ENCODE results near the gene BTBD1.
"Not testable (repeated sequence)": the region's sequence is repeated elsewhere in the genome, so short reads cannot be mapped to it uniquely, and the experiment has no call there.

The BTBD1 gene

DNA sequence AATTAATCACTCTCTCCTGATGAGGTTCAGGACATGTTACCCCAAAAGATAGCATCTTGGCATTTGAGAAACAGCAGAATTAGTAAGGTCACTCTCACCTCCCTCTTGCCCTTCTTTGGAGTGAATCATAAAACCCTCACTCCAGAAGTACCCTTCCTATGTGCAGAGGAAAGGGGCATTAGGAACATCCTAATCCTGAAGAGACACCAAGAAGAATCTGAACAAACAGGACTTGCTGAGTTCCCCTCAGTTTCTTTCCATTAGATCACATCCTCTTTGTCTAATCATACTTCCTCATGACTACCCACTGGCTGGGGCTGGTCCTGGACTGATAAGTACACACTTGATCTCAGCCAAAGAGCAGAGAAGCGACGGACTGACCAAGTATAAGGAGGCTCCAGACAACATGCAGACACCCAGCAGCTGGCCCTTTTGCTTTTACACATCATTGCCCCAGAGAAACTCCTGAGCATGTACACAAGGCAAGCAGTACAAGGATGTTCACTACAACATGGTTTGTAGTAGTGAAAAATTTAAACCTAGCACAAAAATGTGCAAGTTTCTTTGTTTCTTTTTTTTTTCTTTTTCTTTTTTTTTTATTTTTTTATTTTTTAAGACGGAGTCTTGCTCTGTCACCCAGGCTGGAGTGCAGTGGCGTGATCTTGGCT is 25.4 kb upstream of the BTBD1 start:
- DNase-seq: no peak

DNA sequence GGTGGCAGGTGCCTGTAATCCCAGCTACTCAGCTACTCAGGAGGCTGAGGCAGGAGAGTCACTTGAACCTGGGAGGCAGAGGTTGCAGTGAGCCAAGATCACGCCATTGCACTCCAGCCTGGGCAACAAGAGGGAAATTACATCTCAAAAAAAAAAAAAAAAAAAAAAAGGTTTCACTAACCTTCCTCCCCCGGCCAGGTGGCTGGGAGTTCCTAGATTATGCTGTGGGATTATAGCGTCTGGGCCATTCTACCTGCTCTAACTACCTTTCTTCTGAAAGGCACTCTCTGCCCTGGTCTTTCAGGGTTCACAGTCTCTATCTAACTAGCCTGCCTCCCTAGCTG is 24.9 kb upstream of the BTBD1 start:
- not testable (repeated sequence) for DNase-seq

DNA sequence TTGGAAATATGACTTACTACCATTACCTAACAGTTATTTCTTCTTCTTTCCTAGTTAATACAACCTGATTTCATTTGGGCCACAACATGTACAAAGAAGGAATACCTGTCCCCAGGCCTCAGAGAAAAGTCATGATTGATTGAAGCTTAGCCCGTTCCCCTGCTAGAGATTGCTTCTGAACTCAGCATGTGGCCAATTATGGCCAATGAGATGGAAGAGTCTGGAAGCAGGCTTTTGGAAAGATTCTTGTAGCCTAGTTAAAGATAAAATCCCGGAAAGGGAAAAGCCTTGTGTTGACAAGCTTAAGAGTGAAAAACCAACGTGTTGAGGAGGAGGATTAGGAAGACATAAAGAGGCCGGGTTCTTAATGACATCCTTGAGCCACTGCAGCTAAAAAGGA is 23.4 kb upstream of the BTBD1 start:
- no peak for DNase-seq

DNA sequence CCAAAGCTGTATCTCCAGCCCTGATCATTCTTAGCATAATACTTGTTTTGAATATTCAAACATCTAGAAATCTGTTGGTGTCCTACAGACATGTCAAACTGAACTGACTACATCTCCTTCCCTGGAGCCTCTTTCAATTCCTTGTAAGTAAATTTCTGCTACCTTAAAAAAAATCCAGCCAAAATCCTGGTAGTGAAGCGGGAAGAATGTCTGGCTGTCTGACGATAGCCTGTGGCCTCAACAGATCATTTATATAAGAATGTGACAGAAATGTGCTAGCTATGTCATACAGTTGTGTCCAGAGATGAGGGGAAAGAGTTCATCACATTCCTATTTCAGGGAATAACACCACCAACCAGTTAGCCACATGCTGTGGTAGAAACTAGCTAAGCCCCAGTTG is 21.8 kb upstream of the BTBD1 start:
- no peak for DNase-seq

DNA sequence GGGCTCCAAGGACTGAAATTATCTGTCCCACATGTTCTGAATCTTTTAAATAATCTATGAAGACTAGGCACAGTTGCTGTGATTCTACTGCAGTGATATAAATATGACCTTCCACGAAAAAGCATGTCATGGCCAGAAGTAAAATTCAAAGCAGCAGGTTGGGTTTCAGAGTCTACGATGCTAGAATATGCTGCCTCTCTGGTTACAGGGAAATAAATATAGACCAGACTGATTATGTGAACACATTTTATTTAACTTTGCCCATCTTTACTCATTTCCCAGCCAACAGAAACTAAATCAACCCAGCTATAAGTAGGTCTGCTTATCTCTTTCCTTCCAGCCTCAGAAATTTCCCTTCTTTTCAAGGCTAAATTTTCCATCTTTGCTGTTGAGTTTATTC is 20.5 kb upstream of the BTBD1 start:
- DNase-seq: no peak

DNA sequence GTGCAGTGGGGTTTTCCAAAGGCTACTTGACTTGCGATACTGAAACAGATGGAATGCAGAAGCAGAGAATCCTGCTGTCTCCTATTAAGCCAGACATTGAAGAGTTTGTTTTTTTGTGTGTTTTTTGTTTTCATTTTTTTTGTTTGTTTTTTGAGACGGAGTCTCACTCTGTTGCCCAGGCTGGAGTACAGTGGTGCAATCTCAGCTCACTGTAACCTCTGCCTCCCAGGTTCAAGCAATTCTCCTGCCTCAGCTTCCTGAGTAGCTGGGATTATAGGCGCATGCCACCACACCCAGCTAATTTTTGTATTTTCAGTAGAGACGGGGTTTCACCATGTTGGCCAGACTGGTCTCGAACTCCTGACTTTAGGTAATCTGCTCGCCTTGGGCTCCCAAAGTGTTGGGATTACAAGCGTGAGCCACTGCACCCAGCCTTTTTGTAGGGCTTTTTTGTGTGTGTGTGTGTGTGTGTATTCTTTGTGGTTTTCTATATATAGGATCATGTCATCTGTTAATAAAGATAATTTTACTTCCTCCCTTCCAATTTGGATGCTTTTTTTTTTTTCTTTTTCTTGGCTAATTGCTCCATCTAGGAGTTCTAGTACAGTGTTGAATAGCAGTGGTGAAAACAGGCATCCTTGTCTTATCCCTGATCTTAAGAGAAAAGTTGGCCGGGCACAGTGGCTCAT is 19.0 kb upstream of the BTBD1 start:
- not testable (repeated sequence) for DNase-seq

DNA sequence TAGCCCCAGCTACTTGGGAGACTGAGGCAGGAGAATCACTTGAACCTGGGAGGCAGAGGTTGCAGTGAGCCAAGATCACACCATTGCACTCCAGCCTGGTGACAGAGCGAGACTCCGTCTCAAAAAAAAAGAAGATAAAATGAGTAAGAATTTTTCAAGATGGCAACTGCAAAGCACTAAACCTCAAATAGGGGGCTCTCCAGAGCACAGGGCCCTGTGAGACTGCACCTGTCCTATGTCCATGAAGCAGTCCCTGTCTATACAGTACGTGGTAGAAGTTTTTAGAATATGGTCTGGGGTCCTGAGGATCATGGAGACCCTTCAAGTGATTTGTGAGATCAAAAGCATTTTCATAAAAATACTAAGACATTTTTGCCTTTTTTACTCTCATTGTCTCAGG is 18.4 kb upstream of the BTBD1 start:
- not testable (repeated sequence) for DNase-seq

DNA sequence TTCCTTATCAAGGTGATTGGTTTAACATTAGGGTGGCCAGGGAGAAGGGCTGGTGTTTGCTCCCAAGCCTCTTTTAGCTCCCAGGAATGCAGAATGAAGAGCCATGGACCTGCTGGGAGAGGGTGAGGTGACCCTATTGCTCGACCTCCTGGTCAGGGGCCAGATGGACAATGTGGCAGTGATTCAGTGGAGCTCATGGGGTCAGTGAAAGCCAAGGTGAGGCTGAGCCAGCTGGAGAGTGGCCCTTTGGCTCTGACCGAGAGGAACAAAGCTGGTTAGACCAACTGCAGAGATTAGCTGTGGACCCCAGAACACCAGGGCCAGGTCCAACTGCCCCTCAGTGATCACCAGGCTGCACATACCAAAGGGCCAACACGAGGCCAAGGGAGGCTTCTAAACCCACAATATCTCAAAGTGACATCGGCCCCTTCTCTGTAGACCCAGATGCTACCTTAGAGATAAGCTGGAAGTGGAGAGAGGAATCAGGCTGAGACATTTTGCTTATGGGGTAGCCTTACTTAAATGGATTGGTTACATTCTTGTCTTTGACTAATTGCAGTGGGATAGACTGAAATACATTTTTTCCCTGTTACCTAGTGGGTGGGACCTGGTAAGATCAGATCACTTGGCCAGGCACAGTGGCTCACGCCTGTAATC is 15.8 kb upstream of the BTBD1 start:
- DNase-seq: no peak

DNA sequence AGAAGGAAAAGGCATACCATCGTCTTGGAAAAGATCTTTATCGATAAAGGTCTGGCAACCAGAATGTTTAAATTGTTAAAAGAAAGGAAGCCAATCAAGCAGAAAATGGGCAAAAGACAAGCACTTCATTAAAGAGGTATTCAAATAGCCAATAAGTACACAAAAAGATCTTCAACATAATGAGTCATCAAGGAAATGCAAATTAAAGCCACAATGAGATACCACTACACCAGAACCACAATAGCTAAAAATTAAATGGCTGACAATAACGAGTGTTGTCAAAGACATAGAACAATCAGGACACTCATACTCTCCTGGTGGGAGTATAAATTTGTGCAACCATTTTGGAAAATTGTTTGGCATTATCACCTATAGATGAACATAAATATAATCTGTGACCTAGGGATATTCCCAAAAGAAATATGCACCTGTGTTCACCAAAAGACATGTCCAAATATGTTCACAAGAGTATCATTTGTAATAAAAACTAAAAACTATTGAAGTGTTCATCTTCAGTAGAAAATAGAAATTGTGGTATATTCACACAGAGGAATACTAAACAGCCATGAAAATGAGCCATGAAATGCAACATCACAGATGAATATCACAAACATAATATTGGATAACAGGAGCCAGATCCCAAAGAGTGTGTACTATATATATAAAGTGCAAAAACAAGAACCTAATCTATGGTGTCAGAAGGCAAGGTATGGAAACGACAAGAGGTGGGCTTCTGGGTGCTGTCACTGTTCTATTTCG is 14.4 kb upstream of the BTBD1 start:
- no peak for DNase-seq

DNA sequence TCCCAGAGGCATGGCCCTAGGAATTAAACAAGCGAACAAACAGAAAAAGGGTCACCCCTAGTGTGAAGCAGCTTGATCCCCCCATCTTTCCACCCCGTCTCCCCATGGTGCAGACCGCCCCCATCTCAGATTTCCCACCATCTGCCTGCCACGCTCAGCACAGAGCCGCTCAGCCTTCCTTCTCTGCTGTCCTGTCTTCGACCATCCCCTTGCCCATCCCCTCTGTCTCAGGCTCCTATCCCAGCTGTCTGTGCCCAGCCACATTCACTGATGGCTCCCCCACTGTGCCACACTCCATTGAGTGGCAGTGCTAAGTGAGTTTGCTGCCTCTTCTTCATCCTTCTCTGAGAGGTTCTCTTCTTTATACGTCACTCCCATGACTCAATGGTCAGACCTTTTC is 11.7 kb upstream of the BTBD1 start:
- DNase-seq: no peak

DNA sequence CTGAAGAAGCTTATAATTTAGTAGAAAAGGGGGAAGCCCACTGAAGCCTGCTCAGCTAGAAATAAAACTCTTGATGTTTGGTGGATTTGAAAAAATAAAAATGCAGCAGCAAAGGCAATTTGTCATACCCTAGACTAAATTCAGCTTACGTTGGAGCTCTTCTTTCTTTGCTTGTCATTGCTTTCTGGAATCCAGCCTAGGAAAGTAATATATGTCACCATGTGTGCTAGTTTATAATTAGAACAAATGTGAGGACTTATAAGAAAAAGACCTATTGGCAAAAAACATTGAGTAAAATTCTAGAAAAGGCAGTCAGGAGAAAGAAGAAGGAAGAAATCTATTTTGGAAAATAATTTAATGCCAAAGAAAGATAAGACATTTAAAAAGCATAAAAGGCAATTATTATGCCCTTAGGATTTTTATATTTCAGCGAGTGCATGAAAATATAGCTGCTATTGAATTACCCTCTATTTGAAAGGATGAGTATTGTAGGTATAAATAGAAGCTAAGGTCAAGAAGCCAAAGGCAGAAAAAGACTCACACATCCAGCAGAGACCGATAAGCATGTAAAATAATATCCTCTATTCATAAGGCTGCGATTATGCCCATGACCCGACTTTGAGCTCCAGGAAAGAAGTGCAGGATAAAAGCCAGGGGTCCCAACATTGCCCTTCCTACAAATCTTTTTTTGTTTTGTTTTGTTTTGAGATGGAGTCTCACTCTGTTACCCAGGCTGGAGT is 10.6 kb upstream of the BTBD1 start:
- DNase-seq: no peak

DNA sequence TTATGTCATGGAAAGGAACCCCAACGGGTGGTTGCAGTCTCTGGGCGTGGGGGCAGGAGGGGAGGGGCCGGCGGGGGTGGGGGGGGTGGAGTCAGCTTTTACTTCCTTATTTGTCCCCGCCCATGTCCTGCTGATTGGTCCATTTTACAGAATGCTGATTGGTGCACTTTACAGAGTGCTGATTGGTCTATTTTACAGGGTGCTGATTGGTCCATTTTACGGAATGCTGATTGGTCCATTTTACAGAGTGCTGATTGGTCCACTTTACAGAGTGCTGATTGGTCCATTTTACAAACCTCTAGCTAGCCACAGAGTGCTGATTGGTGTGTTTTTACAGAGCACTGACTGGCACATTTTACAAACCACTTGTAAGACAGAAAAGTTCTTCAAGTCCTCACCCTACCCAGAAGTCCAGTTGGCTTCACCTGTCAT is 2.2 kb upstream of the BTBD1 start:
- DNase-seq: peak; percentile 31

DNA sequence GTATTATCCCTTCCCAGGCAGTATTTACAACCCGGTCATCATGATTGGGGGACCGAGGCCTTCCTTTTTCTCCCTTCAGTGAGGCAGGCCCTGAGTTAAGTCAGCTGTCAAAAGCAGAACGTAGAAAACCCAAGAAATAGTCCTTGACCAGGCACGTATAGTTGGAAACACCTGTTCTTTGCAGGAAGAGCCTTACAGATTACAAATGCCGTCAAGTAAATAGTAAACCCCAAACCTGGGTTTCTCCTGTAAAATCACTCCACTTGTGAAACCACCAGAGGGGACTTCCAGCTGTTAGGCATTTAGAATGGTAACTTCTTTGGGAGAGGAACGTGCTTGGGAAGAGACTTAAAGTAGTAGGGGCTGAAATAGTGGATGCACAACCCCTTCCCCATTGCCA is 1.0 kb upstream of the BTBD1 start:
- no peak for DNase-seq

DNA sequence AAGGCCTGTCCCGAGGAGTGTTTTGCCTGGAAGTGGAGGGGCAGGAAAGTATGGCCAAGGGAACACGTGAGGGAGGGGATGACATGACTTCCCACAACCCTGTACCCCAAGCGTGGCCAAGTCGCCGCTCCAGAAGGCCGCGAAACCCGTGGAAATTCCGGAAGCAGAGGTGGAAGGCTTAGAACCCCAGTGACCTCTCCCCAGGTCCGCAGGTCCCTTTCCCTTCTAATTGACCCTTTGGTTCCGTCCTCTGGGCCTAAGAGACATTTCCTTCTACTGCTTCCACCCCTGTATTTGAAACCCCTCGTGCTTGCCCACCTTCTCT is 548 bp upstream of the BTBD1 start:
- no peak for DNase-seq

DNA sequence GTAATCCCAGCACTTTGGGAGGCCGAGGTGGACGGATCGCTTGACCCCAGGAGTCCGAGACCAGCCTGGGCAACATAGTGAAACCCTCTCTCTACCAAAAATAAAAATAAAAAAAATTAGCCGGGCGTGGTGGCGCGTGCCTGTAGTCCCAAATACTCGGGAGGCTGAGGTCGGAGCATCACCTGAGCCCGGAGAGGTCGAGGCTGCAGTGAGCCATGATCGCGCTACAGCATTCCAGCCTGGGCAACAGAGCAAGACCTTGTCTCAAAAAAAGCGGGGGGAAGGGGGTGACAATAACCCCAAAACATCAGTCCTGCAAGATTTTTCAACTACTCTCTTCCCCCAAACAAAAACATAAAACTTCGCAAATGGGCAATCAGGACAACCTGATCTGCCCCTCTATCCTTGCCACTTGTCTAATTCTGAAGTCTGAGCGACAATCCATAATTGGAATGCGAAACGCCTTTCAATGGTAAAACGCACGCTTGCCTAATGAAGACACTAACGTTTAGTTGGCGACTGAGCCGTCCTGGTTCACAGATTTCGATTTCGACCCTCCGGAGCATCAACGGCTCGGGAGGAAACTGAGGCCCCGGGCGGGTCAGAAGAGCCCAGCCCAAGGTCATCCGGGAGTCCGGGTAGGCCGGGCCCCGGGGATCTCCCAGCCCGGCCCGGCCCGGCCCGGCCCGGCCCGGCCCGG is 868 bp downstream of the BTBD1 start:
- DNase-seq: no peak

DNA sequence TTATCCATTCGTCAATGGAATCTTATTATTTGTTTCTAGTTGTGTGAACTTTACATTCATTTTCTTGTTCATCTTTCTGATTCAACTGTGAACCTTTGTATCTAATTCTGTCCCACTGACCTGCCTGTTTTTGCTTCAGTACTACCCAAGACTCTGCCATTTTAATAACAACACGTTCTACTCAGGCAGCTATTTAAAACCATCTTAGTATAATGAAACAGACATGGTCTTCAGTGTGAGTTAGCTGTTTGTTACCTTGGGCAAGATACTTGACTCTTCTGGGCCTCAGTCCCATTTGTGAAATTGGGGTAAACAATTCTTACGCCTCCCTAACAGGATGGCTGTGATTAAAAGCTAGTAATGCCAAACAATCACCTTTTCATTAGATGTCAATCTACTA is 1.6 kb downstream of the BTBD1 start:
- DNase-seq: no peak

DNA sequence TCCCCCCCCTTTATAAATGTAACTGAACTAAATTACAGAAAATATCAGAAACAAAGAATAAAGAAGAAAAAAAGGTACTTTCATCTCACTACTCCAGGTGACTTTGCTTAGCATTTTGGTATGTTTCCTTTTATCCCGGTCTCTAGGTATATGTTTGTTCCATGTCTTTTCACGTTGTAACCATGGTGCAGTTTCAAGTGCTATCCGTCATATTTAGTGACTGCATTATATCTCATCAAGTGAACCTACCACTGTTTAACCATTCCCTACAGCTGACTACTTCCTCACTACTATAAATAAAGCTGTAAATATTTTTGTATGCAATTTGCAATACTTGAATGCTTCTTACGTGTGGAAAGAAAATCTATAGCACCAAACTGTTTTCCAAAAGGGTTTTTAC is 2.2 kb downstream of the BTBD1 start:
- DNase-seq: no peak

DNA sequence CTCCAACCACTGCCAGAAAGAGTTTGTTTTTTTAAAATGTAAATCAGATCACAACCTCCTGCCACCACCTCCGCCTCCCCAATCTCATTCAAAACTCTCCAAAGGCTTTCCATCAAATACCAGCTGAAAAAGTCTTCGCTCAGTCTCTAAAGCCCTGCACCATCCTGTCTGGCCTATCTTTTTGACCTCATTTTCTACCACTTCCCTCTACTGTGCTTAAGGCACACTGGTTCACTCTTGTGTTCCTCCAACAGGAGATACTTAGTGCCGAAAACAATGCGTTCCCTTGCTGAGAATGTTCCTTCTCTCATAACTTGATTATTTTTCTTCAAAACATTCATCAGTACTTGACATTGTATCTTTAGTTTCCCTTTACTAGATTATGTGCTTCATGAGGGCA is 3.5 kb downstream of the BTBD1 start:
- DNase-seq: no peak

DNA sequence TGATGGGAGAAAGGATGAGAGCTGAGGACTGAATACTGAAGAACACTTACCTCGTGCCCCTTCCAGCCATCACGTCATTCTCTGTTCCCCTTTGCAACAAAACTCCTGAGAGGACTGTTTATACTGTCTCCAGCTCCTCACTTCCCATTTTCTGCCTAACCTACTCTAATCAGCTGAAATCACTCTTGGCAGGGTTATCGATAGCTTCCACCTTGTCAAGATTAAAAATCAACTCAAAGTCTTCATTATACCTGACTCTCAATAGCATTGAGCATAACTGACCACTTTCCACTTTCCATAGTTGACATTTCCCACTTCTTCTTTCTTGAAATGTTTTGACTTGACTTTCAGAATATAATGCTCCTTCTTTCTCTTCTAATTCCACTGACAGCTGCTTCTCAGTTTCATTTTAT is 4.3 kb downstream of the BTBD1 start:
- DNase-seq: no peak

DNA sequence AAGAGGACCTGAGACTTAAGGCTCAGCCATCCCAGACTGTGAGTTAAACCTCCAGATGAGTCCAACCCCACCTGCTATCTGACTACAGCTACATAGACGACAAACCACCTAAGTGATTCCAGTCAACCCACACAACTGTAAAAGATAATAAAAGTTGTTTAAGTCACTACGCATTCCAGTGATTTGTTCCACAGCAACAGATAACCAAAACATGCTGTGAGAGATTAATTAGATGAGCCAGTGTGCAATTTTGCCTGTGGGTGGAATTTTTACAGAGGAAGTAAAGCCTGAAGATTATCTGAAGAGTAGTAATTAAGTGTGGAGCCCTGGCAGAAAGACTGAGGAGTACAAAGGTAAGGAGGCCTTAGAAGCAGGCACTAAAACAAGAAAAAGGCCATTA is 5.4 kb downstream of the BTBD1 start:
- no peak for DNase-seq

DNA sequence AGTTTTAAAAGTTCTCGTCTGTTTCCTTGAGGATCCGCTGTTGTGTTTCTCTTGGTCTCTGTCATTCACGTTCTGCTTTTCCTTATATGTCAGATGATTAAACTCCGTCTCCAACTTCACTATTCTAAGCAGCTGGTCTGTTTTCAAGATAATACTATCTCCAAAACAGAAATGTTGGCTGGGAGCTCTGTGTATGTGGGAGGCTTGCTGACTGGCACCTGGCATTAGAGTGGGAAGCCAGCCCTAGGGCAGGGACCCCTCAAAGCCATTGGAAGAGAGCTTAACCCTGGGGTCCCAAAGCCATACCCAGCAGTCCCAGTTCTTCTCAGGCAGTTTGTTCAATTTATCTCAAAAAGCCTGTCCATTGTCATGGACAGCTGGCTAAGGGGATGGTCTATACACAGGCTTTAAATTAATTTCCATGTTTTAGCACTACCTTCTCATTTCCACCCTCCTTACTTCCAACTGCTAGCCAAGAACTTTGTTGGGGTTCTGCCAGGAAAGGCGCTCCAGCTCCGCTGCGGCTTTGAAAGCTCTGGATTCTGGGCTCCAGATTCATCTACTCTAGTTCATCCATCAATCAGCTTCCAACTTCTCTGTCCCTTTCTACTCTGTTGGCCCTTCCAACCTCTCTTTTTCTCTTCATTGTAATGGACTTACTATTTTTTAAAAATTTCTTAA is 9.2 kb downstream of the BTBD1 start:
- DNase-seq: no peak

DNA sequence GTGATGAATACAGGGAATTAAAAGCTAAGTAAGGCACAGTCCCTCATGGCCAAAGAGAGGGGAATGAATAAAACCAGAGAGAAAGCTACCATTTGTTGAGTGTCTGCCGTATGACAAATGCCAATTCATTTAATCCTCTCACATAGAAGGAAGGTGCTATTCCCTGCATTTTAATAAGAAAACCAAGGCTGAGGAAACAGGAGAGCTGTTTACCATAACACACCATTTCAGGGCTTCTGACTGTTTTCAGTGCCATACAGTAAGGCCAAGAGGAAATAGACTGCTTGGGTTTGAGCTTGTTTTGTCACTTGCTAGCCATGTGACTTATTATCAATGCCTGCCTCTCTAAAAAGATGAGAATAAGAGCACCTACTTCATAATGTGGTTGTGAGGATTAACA is 10.1 kb downstream of the BTBD1 start:
- no peak for DNase-seq

Measured in activated CD4-positive, alpha-beta T cell treated with anti-CD3 and anti-CD28 coated beads, Interleukin-2, amount 50 U/mL, for 1 hour (primary cell).